Left lung (tissue), 14 donors: Measurements from ENCODE around the gene SPIN3. TPM values are rescaled to one million over a fixed set of nuclear protein-coding genes. Genes with fewer than 3 reads are reported as not detected.
"Not testable (repeated sequence)": the region's sequence is repeated elsewhere in the genome, so short reads cannot be mapped to it uniquely, and the experiment has no call there.

Experiments
- ATAC-seq: fragments of 200-7000 bp; cut with Tn5 transposase; one replicate; pipeline ENCODE4 v1.9.1; 2020; ENCODE audit warnings: moderate library complexity
- DNase-seq, 4 donors: peaks; one replicate each; pipeline ENCODE4 v3.0.0-alpha.2; 2013 to 2020
- H3K27ac ChIP-seq, 2 donors: fragments of 200-600 bp; sonication (generic) in 1 of 2; one replicate each; pipeline versions ENCODE4 v1.5.0 to v1.8.0; 2020 to 2021
- H3K27me3 ChIP-seq, 2 donors: fragments of 200-600 bp; sonication (generic) in 1 of 2; one replicate each; pipeline versions ENCODE4 v1.5.0 to v1.8.0; 2020 to 2021
- H3K36me3 ChIP-seq, 2 donors: fragments of 200-600 bp; sonication (generic) in 1 of 2; one replicate each; pipeline versions ENCODE4 v1.5.0 to v1.8.0; 2020 to 2021
- H3K4me1 ChIP-seq, 2 donors: fragments of 200-600 bp; one replicate each; pipeline ENCODE4 v1.8.0; 2021
- H3K4me3 ChIP-seq, 2 donors: fragments of 200-600 bp; sonication (generic) in 1 of 2; one replicate each; pipeline versions ENCODE4 v1.5.0 to v1.8.0; 2020 to 2021; ENCODE audit warnings: mild to moderate bottlenecking in 1 of 2
- H3K9me3 ChIP-seq, 2 donors: fragments of 200-600 bp; sonication (generic) in 1 of 2; one replicate each; pipeline versions ENCODE4 v1.5.0 to v1.8.0; 2020 to 2021
- CTCF ChIP-seq, 2 donors: fragments of 200-600 bp; sonication (generic) in 1 of 2; IDR thresholded peaks; one replicate each; pipeline versions ENCODE4 v1.5.0 to v1.8.0; 2021; ENCODE audit warnings: antibody characterized with exemption in 2 of 2
- intact Hi-C, 2 donors: fragments of 100-400 bp; cut with DNase I; formaldehyde crosslinking; loops; one replicate each; pipeline versions ENCODE4 v1.11.2 to v1.14.2; 2022
- long read RNA-seq, 12 donors: library from polyadenylated mRNA in 2 of 12; unstranded in 2 of 12; transcript quantifications; one replicate each; pipeline ENCODE4 v2.0.0 and lab custom pipeline, GENCODE V29; 2019 to 2026
- polyA plus RNA-seq, 6 donors: library from polyadenylated mRNA; unstranded; fragments of 120-200 nt; gene quantifications; one replicate each; pipeline ENCODE4 v1.2.1, GENCODE V29; 2013; ENCODE audit not compliant: insufficient read length in 6 of 6
- total RNA-seq, 2 donors: library from RNA; stranded (reverse); fragmentation: NEBNext Ultra II Directional; extraction: Animal tissue kit (Norgen Biotek cat#: 25700); gene quantifications; one replicate each; pipeline ENCODE4 v1.2.1, GENCODE V29; 2021
- donor health status: DM: no; HTN: yes; CAD: no.
- donor health status: DM: no; HTN: no; CAD: no.

Gene SPIN3
- total RNA-seq (10 to 100 TPM; 10.0 to 10.3 TPM), polyA plus RNA-seq (10 to 100 TPM; 24.7 to 32.7 (median 28.2) TPM)
- long read RNA-seq, donor 1, full-length matches to known transcripts = 8 of 8 reads
- long read RNA-seq, donor 1, partial matches to known transcripts = 0 of 8 reads
- long read RNA-seq, donor 1, other reads (novel, unspliced or antisense) = 0 of 8 reads
- long read RNA-seq, donor 2, full-length matches to known transcripts = 10 of 10 reads
- long read RNA-seq, donor 2, partial matches to known transcripts = 0 of 10 reads
- long read RNA-seq, donor 2, other reads (novel, unspliced or antisense) = 0 of 10 reads
- long read RNA-seq, donor 3, full-length matches to known transcripts = 5 of 5 reads
- long read RNA-seq, donor 3, partial matches to known transcripts = 0 of 5 reads
- long read RNA-seq, donor 3, other reads (novel, unspliced or antisense) = 0 of 5 reads
- long read RNA-seq, donor 4, partial matches to known transcripts = 0 of 1 reads
- long read RNA-seq, donor 4, other reads (novel, unspliced or antisense) = 0 of 1 reads
- long read RNA-seq, donor 5, full-length matches to known transcripts = 9 of 9 reads
- long read RNA-seq, donor 5, partial matches to known transcripts = 0 of 9 reads
- long read RNA-seq, donor 5, other reads (novel, unspliced or antisense) = 0 of 9 reads
- long read RNA-seq, donor 6, full-length matches to known transcripts = 12 of 12 reads
- long read RNA-seq, donor 6, partial matches to known transcripts = 0 of 12 reads
- long read RNA-seq, donor 6, other reads (novel, unspliced or antisense) = 0 of 12 reads
- long read RNA-seq, donor 7, full-length matches to known transcripts = 8 of 8 reads
- long read RNA-seq, donor 7, partial matches to known transcripts = 0 of 8 reads
- long read RNA-seq, donor 7, other reads (novel, unspliced or antisense) = 0 of 8 reads
- long read RNA-seq, donor 8, full-length matches to known transcripts = 7 of 7 reads
- long read RNA-seq, donor 8, partial matches to known transcripts = 0 of 7 reads
- long read RNA-seq, donor 8, other reads (novel, unspliced or antisense) = 0 of 7 reads
- long read RNA-seq, donor 9 = 0 reads
- long read RNA-seq, donor 10 = 0 reads
- long read RNA-seq, donor 11, full-length matches to known transcripts = 12 of 12 reads
- long read RNA-seq, donor 11, partial matches to known transcripts = 0 of 12 reads
- long read RNA-seq, donor 11, other reads (novel, unspliced or antisense) = 0 of 12 reads
- long read RNA-seq, donor 12, full-length matches to known transcripts = 9 of 9 reads
- long read RNA-seq, donor 12, partial matches to known transcripts = 0 of 9 reads
- long read RNA-seq, donor 12, other reads (novel, unspliced or antisense) = 0 of 9 reads

DNA sequence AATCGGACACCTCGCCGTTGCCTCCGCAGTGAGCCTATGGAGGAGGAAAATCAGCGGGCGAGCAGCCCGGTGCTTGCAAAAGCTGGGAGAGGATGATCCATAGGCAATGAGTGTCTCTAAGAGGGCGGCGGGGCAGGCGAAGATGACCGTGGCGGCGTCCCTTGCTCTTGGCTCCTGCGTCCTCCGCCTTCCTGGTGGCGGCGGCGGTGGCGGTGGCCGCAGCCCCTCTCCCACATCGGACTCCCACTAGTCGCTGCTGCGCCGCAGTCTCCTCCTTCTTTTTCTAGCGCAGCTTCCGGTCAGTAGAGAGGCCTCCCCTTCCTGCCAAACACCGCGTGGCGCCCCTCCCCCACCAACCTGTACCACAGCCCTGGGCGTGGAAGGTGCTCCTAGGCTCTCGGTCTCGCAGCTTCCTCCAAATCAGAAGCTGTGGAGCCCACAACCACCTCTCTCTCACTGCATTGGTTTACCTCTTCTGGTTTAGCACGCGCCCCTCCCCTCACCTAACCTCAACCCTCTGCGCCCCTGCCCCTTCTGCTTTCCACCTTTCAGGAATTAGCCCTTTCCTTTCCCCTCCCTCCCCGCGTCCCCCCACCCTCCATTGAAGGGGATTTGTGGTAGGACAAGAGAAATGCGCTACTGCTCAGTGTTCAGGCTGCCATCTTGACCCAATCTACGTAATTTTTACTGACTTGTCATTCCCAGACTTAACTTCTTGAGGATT lies at the start of gene SPIN3:
Gene SPIN3, minus strand, starts transcription at position 271 of the 724 bp plus-strand sequence. CDS start 594 bp downstream, outside the sequence.
- intact Hi-C loops = no loop called here
- peak within 1 kb of the TSS; percentile 45 to 53 for H3K4me3 ChIP-seq
- H3K9me3 ChIP-seq = no peaks in the 10 kb centered on the region
- no peak for TF ChIP-seq CTCF (IDR thresholded peaks at IDR 0.05)
- peak within 1 kb of the TSS; percentile 39 to 63 for H3K27ac ChIP-seq
- ATAC-seq = peak; percentile 100
- no peaks in the 10 kb centered on the region for H3K36me3 ChIP-seq
- H3K4me1 ChIP-seq = peaks cover 0 to 3% of the 10 kb centered on the region in 2 donors
- peak; percentile 61 to 87 (median 82) for DNase-seq
- H3K27me3 ChIP-seq = no peaks in the 10 kb centered on the region

- H3K36me3 ChIP-seq = no peaks in the 10 kb centered on the region
- no peaks in the 10 kb centered on the region for H3K27me3 ChIP-seq
- TF ChIP-seq CTCF (IDR thresholded peaks at IDR 0.05) = no peak
- no peak overlapping the region for H3K27ac ChIP-seq
- H3K9me3 ChIP-seq = no peaks in the 10 kb centered on the region
- H3K4me1 ChIP-seq = no peaks in the 10 kb centered on the region
- DNase-seq = no peak
- no peak overlapping the region for H3K4me3 ChIP-seq
- intact Hi-C loops = no loop called here
- no peak for ATAC-seq
Observed at GRCh38 chrX:57044245-57044644, 48.9 kb upstream of the SPIN3 start.

GRCh38 chrX:57037265-57037664 lies 41.9 kb upstream of the SPIN3 start:
- ATAC-seq, H3K4me3 ChIP-seq, H3K9me3 ChIP-seq, H3K4me1 ChIP-seq, H3K27ac ChIP-seq, H3K27me3 ChIP-seq, H3K36me3 ChIP-seq, intact Hi-C loops, DNase-seq: not testable (repeated sequence)

DNA sequence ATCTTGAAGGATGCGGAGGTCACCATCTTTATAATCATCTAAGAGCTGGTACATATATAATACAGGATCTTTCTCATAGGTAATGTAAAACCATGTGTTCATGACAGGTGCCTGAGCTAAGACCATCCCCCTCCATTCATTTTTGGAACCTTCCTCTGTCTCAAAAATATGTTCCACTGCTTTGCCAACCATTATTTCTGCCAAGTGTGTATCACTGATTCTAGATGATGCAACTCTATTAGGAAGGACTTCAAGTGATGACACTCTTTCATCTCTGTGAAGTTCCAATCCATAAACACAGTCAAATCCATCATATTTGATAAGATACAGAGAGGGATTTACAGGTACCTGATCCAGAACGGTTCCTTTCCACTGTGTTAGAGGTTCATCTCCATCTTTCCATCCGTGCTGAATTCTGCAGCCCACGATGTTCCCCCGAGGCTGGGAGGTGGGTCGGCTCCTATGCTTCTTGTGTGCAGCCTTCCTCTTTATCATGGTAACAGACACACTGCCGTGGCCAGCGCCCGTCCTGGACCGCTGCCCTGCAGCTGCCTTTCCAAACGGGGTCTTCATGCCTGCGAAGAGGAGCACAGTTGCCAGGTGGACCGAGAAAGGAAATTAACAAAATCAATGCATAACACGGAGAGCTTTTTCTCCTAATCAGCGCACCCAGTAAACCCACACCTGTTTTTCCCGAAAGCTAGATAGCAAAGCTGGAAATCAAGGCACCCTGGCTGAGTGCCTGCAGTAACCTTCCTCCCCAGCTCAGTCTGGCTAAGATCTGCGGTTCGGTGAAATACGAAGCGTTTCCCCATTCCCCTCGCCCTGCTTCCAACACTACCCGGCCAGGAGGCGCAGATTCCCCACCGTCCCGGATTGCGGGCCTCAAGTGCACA lies 718 bp downstream of the SPIN3 start:
- Histone ChIP-seq H3K27me3 (no peaks in the 10 kb centered on the region), H3K9me3 (no peaks in the 10 kb centered on the region), H3K36me3 (no peaks in the 10 kb centered on the region), H3K4me1 (peaks cover 0 to 3% of the 10 kb centered on the region in 2 donors), H3K4me3 (peak overlapping the region; percentile 45 to 53), H3K27ac (peak overlapping the region in 1 of 2 donors; percentile 63)
- intact Hi-C loops = no loop called here
- peak in 2 of 4 donors; percentile 0 to 1 for DNase-seq
- peak; percentile 9 for ATAC-seq
- no peak for TF ChIP-seq CTCF (IDR thresholded peaks at IDR 0.05)
